DMS 273 (cell line): ENCODE data around the gene TRNT1.

Source experiments
- DNase-seq: peaks from one replicate; lab custom pipeline; 2025; ENCODE audit not compliant: unreplicated experiment; lab: John Stamatoyannopoulos, UW

Gene TRNT1

DNA sequence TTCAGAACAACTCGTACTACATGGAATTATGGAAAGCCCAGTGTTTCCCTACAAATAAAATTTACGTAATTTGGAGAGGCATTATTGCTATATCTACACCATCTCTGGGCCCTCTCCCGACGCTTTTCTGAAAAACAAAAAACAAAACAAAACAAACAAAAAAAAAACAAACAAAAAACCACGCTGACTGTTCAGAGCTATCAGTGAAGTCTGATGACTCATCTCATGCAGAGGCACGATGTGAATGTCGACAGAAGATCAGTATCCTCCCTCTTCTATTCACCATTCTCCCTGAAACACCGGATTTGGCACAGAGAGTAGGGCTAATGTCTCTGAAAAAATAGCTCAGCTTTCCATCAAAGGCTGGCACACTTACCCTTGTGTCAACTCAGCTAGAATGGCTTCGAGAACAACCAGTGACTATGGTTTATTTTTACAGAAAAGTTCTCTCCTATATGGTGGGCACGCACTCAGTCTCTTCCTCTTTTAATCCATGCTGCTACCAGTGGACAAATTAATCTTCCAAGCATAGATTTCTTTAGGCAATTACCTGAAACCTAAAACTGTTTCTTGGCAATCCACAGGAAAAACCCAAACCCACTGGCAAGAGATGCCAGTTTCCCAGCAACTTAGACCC lies 51.2 kb downstream of the TRNT1 start:
- DNase-seq = no peak

DNA sequence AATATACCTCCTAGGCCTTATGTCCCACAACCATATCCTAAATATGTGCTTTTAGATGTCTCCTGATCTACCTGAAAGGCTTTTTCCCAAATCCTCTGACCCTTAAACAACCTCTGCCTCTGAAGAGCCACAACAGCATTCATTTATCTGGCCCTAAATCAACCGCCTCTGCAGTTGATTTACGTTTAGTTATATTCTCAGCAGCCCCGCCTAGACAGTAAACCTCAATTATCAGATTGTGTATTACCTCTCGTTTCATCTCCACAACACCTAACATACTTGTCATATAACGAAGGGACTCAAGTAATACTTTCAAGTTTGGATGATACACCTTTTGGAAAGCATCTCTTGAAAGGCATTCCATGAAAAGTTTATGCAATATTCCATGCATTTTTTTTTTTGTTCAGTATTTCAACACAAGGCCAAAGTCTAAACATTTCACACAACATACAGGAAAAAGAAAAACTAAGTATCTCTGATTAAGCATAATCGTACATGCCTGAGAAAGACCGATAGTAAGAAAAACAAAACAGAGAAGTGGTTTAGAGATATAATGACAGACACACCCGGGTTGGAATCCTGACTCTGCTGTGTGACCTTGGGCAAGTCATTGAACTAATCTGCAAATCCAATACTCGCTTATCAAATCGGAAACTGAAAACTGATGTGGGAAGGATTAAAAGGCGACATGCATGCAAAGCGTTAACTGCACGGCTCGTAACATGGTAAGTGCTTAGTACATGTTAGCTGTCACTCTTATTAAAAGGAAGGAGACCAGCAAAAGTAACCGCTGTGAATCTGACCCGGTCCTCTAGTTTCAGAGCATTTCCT lies 52.0 kb downstream of the TRNT1 start:
- DNase-seq = no peak

- DNase-seq = peak; percentile 90
These were observed 52.8 kb downstream of the TRNT1 start, which contains the start of gene CRBN for GRCh38 chr3:3179407-3180094. Gene CRBN, minus strand, starts transcription at chr3:3179691. Its CDS starts 4 bp downstream, at chr3:3179687.

GRCh38 chr3:3180456-3180855 lies 53.7 kb downstream of the TRNT1 start:
- no peak for DNase-seq

DNA sequence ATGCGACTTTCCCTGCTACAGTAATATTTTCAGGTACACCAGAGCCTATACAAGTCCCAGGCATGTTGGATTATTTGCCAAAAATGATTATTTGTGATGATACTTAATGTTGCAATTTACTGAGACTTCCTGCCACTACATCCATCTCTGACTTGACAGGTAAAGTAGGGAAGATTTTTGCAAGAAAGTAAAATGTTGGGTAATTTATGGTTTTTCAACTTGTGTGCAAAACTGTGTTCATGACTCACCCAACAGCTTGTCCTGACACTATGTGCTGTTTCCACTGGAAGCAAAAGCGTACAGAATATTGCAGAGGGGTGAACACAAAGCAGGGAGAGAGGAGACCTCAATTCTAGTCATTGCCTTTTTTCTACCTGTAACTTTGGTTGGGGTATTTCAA lies 58.1 kb downstream of the TRNT1 start:
- DNase-seq = no peak

DNA sequence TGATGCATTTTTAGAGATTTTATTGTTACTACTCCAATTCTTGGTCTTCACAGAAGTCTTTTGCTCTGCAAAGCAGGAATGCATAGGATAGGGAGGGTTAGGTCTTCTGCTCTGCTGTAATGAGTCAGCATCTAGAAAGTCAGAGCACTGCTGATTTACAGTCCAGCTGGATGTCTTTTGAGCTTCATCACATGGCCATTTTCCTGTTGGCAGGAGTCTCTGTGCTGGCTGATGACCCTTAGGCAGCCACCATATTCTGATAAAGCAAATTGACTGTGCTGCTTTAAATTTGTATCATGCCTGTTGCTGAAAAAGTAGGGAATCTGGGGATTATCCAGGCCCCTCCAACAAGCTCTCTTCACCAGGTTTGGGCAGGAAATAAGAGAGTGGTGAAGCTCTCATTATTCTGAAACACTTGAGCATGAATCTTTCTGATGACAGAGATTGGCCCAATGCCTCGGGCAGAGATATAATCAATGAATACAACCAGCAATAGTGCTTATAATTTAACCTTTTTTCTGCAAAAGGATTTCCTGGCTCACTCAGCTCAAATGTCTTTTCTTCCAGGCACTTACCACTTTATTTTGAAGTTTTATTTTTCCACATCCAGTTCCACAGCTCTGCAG lies 62.5 kb downstream of the TRNT1 start:
- DNase-seq = no peak

GRCh38 chr3:3189961-3190360 lies 63.2 kb downstream of the TRNT1 start:
- no peak for DNase-seq

DNA sequence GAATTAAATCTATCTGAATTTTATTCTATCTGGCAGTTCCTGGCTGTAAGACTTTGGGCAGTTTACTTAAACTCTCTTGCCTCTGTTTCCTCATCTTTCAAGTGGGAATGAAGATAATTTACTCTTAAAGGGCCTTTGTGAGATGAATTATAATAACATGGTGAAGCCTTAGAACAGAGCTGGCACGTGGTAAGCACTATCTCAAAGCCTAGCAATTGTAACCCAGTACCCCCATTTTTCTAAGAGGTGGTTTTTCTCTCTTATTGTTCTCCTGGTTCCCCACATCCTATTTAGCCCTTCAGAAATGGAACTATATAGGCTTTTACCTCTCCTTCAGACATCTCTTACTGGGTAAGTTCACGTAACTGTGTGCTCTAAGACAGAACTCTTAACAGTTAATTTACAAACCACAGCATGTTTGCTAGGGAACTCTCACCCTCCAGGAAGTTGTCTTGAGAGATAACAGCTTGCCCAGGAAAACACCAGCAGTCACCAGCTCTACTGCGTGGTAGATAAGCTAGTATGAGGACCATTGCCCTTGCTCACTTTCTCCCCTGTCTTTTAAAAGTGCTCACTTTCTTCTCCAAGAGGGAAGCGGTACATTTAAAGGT lies 65.0 kb downstream of the TRNT1 start:
- no peak for DNase-seq

DNA sequence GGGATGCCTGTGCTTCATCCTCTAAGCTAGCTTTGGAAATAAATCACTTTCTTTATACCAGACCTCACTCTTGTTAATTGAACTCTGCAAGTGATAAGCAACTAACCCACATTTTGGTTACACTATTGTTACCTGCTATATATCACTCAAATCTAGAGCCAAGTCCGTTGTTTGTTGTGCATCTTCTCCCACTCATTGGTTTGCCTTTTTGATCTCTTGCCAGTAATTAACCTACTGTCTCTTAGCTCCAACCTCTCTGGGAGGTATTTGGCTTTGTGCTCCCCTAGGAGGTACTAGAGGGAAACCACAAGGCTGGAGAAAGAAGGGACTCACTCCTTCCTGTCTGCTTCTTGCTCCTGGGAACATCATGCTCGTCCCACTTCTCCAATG lies 65.5 kb downstream of the TRNT1 start:
- no peak for DNase-seq

DNA sequence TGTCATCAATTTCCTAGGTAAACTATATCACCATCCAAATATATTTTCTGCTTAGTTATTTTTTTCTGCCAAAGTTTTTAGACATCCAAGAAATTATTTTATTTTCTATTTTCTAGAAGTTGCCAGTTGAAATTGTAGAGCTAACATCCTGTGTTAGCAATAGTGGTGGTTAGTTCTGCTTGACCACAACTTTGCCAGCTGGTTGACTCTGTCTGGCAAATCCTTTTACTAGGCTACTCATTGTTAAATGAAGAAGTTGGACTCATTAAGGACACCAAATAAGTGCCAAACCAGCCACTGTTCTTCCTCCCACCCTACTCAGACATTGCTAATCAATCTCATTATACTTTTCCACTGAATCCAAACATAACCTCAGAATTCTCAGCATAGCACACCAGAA lies 68.1 kb downstream of the TRNT1 start:
- no peak for DNase-seq

DNA sequence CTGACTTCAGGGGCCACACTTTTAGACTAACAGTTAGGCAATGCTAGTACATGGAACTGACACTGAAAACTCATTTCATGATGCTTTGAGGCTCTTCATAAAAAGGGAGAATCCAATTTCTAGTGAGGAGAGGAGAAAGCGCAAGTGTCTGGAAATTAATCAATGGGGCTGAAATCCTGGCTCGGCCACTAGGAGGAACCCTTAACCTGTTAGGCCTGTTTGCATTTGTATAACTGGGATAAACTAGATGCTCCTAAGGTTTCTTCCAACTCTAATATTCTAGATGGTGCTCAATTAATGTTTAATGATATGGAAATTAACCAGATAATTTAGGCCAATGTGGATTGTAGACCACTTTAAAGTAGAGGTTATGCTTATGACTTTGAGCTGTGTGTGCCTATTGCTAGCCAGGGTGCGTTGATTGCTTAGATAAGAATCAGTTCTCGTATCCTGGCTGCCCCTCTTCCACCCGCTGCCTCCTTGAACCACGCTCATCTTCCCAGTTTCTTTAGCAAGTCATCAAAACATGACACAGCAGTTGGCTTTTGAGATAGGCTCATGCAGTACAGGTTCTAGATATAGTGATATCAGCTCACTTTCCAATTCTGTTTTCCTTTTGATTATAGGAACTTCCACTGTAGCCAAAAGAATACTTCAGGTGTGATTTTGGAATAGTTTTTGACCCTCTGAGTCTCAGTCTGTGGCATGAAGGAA lies 69.6 kb downstream of the TRNT1 start:
- DNase-seq = peak; percentile 29
